ENCODE results near the gene CNTNAP5.

Gene CNTNAP5

GRCh38 chr2:124049136-124049535, 24.0 kb downstream of the CNTNAP5 start:
- POLR2A ChIA-PET, result no interaction called here
- no peak for TF ChIP-seq ZNF384 (IDR thresholded peaks at IDR 0.05)
- no peak for TF ChIP-seq NFRKB (IDR thresholded peaks at IDR 0.05)
- TF ChIP-seq L3MBTL2 (conservative IDR thresholded peaks at IDR 0.05), result no peak
- TF ChIP-seq ARNT (IDR thresholded peaks at IDR 0.05), result no peak
- no peak for TF ChIP-seq BHLHE40 (IDR thresholded peaks at IDR 0.05; ENCODE audit: borderline replicate concordance)
- no peak for TF ChIP-seq FOXK2 (IDR thresholded peaks at IDR 0.05)
- no peak for TF ChIP-seq SUZ12 (IDR thresholded peaks at IDR 0.05)
- TF ChIP-seq TARDBP (IDR thresholded peaks at IDR 0.05), result no peak
- TF ChIP-seq ELF4 (IDR thresholded peaks at IDR 0.05), result no peak
- TF ChIP-seq HDGF (IDR thresholded peaks at IDR 0.05; ENCODE audit: borderline replicate concordance), result no peak
- no peak for TF ChIP-seq LEF1 (IDR thresholded peaks at IDR 0.05; ENCODE audit: borderline replicate concordance)
- TF ChIP-seq, protein P1, sequence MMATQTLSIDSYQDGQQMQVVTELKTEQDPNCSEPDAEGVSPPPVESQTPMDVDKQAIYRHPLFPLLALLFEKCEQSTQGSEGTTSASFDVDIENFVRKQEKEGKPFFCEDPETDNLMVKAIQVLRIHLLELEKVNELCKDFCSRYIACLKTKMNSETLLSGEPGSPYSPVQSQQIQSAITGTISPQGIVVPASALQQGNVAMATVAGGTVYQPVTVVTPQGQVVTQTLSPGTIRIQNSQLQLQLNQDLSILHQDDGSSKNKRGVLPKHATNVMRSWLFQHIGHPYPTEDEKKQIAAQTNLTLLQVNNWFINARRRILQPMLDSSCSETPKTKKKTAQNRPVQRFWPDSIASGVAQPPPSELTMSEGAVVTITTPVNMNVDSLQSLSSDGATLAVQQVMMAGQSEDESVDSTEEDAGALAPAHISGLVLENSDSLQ (IDR thresholded peaks at IDR 0.05), result no peak
- no peak for TF ChIP-seq CTBP1 (IDR thresholded peaks at IDR 0.05; ENCODE audit: borderline replicate concordance)
- TF ChIP-seq SP1 (IDR thresholded peaks at IDR 0.05), result no peak
- no peak for TF ChIP-seq FOXA1 (IDR thresholded peaks at IDR 0.05)
- no peak for TF ChIP-seq FOXM1 (IDR thresholded peaks at IDR 0.05; ENCODE audit: borderline replicate concordance)
- DNase-seq (ENCODE audit: extremely low spot score), result no peak
- CTCF ChIA-PET, result no interaction called here

DNA sequence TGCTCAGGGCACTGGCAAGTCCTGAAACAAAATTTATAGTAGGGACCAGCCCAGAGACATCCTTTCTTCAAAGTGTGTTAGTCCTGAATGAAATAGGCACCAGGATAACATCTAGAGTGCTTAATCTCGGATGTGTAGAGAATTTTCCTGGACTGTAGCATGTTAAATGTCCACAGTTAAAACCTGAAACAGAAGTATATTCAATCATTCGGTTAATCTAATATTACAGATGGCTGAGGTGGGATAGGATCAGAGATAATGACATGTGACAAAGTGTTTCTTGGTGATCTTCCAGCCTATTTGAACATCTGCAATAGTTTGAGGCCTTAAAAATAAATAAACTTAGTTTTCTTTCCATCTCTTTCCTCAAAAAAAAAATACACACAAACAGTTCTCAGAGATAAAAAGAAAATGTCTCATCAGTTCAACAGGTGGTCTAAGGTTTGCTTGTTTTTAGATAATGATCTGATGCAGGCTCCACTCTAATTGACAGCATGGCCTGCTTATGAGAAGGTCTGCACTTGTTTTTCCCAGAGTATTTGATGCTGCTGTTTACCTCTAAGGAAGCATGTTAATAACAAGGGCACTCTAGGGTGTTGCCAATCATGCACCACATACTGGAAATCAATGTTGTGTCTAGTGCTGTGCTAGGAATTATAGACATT, 25.9 kb downstream of the CNTNAP5 start:
- ChIA-PET CTCF (no interaction called here), POLR2A (no interaction called here)
- no peak for DNase-seq (ENCODE audit: extremely low spot score)
- TF ChIP-seq FOXK2 (IDR thresholded peaks at IDR 0.05) (no peak), L3MBTL2 (conservative IDR thresholded peaks at IDR 0.05) (no peak), NFRKB (IDR thresholded peaks at IDR 0.05) (no peak), ZNF384 (IDR thresholded peaks at IDR 0.05) (no peak), TARDBP (IDR thresholded peaks at IDR 0.05) (no peak), FOXA1 (IDR thresholded peaks at IDR 0.05) (no peak), LEF1 (IDR thresholded peaks at IDR 0.05; ENCODE audit: borderline replicate concordance) (no peak), BHLHE40 (IDR thresholded peaks at IDR 0.05; ENCODE audit: borderline replicate concordance) (no peak)

- no peak for TF ChIP-seq ELF4 (IDR thresholded peaks at IDR 0.05)
- TF ChIP-seq FOXK2 (IDR thresholded peaks at IDR 0.05), result no peak
- TF ChIP-seq HDGF (IDR thresholded peaks at IDR 0.05; ENCODE audit: borderline replicate concordance), result no peak
- TF ChIP-seq SUZ12 (IDR thresholded peaks at IDR 0.05), result no peak
- no peak for TF ChIP-seq NFRKB (IDR thresholded peaks at IDR 0.05)
- CTCF ChIA-PET, result no interaction called here
- POLR2A ChIA-PET, result no interaction called here
- DNase-seq (ENCODE audit: extremely low spot score), result no peak
These were observed 28.7 kb downstream of the CNTNAP5 start for GRCh38 chr2:124053796-124054195.

GRCh38 chr2:124063596-124063995, 38.5 kb downstream of the CNTNAP5 start:
- TF ChIP-seq, protein P1 (IDR thresholded peaks at IDR 0.05), result no peak
- TF ChIP-seq FOXK2 (IDR thresholded peaks at IDR 0.05) (no peak), CTBP1 (IDR thresholded peaks at IDR 0.05; ENCODE audit: borderline replicate concordance) (no peak), TARDBP (IDR thresholded peaks at IDR 0.05) (no peak), SUZ12 (IDR thresholded peaks at IDR 0.05) (no peak), HDGF (IDR thresholded peaks at IDR 0.05; ENCODE audit: borderline replicate concordance) (no peak), SP1 (IDR thresholded peaks at IDR 0.05) (no peak), LEF1 (IDR thresholded peaks at IDR 0.05; ENCODE audit: borderline replicate concordance) (no peak), ZNF384 (IDR thresholded peaks at IDR 0.05) (no peak), NFRKB (IDR thresholded peaks at IDR 0.05) (no peak), BHLHE40 (IDR thresholded peaks at IDR 0.05; ENCODE audit: borderline replicate concordance) (no peak), FOXA1 (IDR thresholded peaks at IDR 0.05) (no peak), ARNT (IDR thresholded peaks at IDR 0.05) (no peak), L3MBTL2 (conservative IDR thresholded peaks at IDR 0.05) (no peak), FOXM1 (IDR thresholded peaks at IDR 0.05; ENCODE audit: borderline replicate concordance) (no peak), ELF4 (IDR thresholded peaks at IDR 0.05) (no peak)
- POLR2A ChIA-PET, result no interaction called here
- DNase-seq (ENCODE audit: extremely low spot score), result no peak
- CTCF ChIA-PET, result no interaction called here

DNA sequence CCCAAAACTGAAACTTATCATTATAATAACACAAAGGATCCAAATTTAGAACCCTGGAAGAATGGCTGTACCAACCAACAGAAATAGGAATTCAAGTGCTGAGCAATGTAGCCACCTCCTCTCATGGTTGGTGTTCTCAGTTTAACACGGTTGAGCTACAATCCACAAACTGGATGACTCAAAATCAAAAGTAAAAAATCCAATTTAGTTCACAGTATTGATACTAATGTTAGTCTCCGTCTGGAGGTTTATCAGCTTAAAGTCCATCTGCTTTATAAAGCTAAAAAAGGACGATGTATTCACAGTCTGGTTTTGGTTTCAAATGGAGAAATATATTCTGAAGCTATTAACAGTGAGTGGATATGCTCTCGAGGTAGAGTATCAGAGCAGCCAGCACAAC, 40.5 kb downstream of the CNTNAP5 start:
- ChIA-PET POLR2A (no interaction called here), CTCF (no interaction called here)
- no peak for DNase-seq (ENCODE audit: extremely low spot score)
- TF ChIP-seq ARNT (IDR thresholded peaks at IDR 0.05) (no peak), FOXK2 (IDR thresholded peaks at IDR 0.05) (no peak)
- TF ChIP-seq, protein P1 (IDR thresholded peaks at IDR 0.05), result no peak

DNA sequence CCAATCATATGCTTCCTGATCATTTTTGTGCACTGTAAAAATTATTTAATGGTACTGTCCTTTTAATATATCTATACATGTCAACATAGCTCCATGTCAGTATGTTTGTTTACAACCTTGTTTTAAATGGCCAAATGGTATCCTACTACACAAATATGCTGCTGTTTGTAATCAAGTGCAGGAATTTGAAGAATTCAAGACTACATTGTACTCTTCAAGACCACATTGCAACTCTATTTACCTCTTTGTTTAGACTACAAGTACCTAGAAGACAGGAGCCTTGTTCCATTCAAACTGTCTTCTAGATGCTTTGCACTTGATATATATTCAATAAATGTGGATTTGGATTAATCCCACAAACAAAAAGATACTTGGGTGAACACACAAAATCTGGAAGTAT, 41.7 kb downstream of the CNTNAP5 start:
- CTCF ChIA-PET, result no interaction called here
- TF ChIP-seq FOXM1 (IDR thresholded peaks at IDR 0.05; ENCODE audit: borderline replicate concordance), result no peak
- no peak for TF ChIP-seq FOXK2 (IDR thresholded peaks at IDR 0.05)
- TF ChIP-seq FOXA1 (IDR thresholded peaks at IDR 0.05), result no peak
- no peak for TF ChIP-seq ZNF384 (IDR thresholded peaks at IDR 0.05)
- TF ChIP-seq SP1 (IDR thresholded peaks at IDR 0.05), result no peak
- no peak for TF ChIP-seq LEF1 (IDR thresholded peaks at IDR 0.05; ENCODE audit: borderline replicate concordance)
- POLR2A ChIA-PET, result no interaction called here
- no peak for DNase-seq (ENCODE audit: extremely low spot score)

DNA sequence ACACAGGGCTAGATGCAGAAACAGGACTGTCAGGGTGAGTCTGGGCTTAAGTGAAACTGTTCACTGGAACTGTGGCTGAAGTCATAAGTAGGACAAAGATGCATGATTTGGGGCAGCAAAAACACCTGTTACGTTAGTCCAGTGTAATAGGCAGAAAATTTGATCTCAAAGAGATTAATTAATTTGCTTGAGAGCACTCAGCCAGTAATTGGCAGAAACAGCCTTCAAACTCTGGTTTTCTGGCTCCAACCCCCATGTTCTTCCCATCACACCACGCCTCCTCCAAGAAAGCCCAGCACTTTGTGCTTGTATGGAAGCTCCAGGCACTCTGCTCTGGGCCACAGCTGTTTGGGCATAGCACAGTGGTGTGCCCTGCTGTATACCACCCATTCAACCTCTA, 54.0 kb downstream of the CNTNAP5 start:
- ChIA-PET CTCF (no interaction called here), POLR2A (no interaction called here)
- no peak for TF ChIP-seq ARNT (IDR thresholded peaks at IDR 0.05)
- TF ChIP-seq FOXK2 (IDR thresholded peaks at IDR 0.05), result no peak
- TF ChIP-seq NFRKB (IDR thresholded peaks at IDR 0.05), result no peak
- TF ChIP-seq, protein P1 (IDR thresholded peaks at IDR 0.05), result no peak
- no peak for TF ChIP-seq FOXM1 (IDR thresholded peaks at IDR 0.05; ENCODE audit: borderline replicate concordance)
- no peak for TF ChIP-seq LEF1 (IDR thresholded peaks at IDR 0.05; ENCODE audit: borderline replicate concordance)
- DNase-seq (ENCODE audit: extremely low spot score), result no peak

All from HEK293T (cell line).